HCT116 (cell line): ENCODE measurements around the gene HHAT.

ENCODE experiments used
- POLR2A ChIP-seq: IDR thresholded peaks from 2 replicates; pipeline ENCODE4 v1.7.0; 2011; ENCODE audit warnings: borderline replicate concordance; ENCODE audit not compliant: insufficient read depth, insufficient read length; ENCODE audit errors: extremely low read depth
- POLR2AphosphoS5 ChIP-seq: IDR thresholded peaks from 2 replicates; pipeline ENCODE4 v1.6.1; 2011; ENCODE audit warnings: mild to moderate bottlenecking, low read depth, low read length, moderate library complexity
- TCF7L2 ChIP-seq: IDR thresholded peaks from 2 replicates; pipeline ENCODE4 v1.7.0; 2011; ENCODE audit warnings: borderline replicate concordance, inconsistent platforms; ENCODE audit not compliant: insufficient read depth, insufficient read length; ENCODE audit errors: extremely low read depth

GRCh38 chr1:210378736-210379135 lies 50.0 kb downstream of the HHAT start:
- no peak for TF ChIP-seq TCF7L2
- TF ChIP-seq POLR2AphosphoS5, result no peak
- TF ChIP-seq POLR2A, result no peak
